ENCODE data around the gene TRAF1. TPM values are rescaled to one million over a fixed set of nuclear protein-coding genes. Genes with fewer than 3 reads are reported as not detected.

Gene TRAF1
- total and polyA plus RNA-seq, 2 donors (not counting 1 experiment from before 2014, with no cell fraction given), result 0.58 to 3.8 TPM

GRCh38 chr9:120932086-120932823 lies 5.7 kb upstream of the TRAF1 start:
- DNase-seq (ENCODE audit: low read depth in 2 of 2), result no peak
- Histone ChIP-seq H3K4me3 (replicated peaks in 1 of 4; ENCODE audit: control extremely low read depth in 1 of 4, insufficient read depth in 1 of 4, low read depth in 3 of 4, low read length in 4 of 4) (no peak overlapping the region), H3K4me2 (ENCODE audit: extremely low read depth, insufficient read depth, low read length) (peak overlapping the region; percentile 53), H3K27me3 (ENCODE audit: control insufficient read depth, insufficient read depth, low read length) (no peaks in the 10 kb centered on the region), H2AFZ (ENCODE audit: low read length) (peak overlapping the region; percentile 69), H3K27ac (ENCODE audit: insufficient read depth, low read length) (peak overlapping the region; percentile 83), H3K9me3 (ENCODE audit: control insufficient read depth, insufficient read depth, low read depth, low read length) (no peaks in the 10 kb centered on the region), H3K79me2 (ENCODE audit: control insufficient read depth, insufficient read depth, low read length) (no peaks in the 10 kb centered on the region), H3K4me1 (ENCODE audit: control insufficient read depth, extremely low read depth, insufficient read depth, low read length) (peaks cover 35% of the 10 kb centered on the region), H3K9ac (ENCODE audit: insufficient read depth, low read length) (no peak overlapping the region), H4K20me1 (ENCODE audit: control insufficient read depth, extremely low read depth, insufficient read depth, low read length) (no peaks in the 10 kb centered on the region), H3K36me3 (ENCODE audit: control insufficient read depth, insufficient read depth, low read length) (no peaks in the 10 kb centered on the region)
- TF ChIP-seq CTCF (conservative IDR thresholded peaks at IDR 0.05 in 1 of 2, IDR thresholded peaks at IDR 0.05 in 1 of 2; ENCODE audit: low read depth in 1 of 2, low read length in 2 of 2) (no peak), EZH2 (IDR thresholded peaks at IDR 0.05; ENCODE audit: low read length, missing control alignments) (no peak)

GRCh38 chr9:120931231-120932085 lies 4.9 kb upstream of the TRAF1 start:
- Histone ChIP-seq H3K36me3 (ENCODE audit: control insufficient read depth, insufficient read depth, low read length) (no peaks in the 10 kb centered on the region), H3K9me3 (ENCODE audit: control insufficient read depth, insufficient read depth, low read depth, low read length) (no peaks in the 10 kb centered on the region), H3K79me2 (ENCODE audit: control insufficient read depth, insufficient read depth, low read length) (no peaks in the 10 kb centered on the region), H3K4me3 (replicated peaks in 1 of 4; ENCODE audit: control extremely low read depth in 1 of 4, insufficient read depth in 1 of 4, low read depth in 3 of 4, low read length in 4 of 4) (no peak overlapping the region), H3K27ac (ENCODE audit: insufficient read depth, low read length) (peak overlapping the region; percentile 83), H3K4me1 (ENCODE audit: control insufficient read depth, extremely low read depth, insufficient read depth, low read length) (peaks cover 34% of the 10 kb centered on the region), H3K27me3 (ENCODE audit: control insufficient read depth, insufficient read depth, low read length) (no peaks in the 10 kb centered on the region), H4K20me1 (ENCODE audit: control insufficient read depth, extremely low read depth, insufficient read depth, low read length) (no peaks in the 10 kb centered on the region), H2AFZ (ENCODE audit: low read length) (peak overlapping the region; percentile 69), H3K9ac (ENCODE audit: insufficient read depth, low read length) (no peak overlapping the region), H3K4me2 (ENCODE audit: extremely low read depth, insufficient read depth, low read length) (peak overlapping the region; percentile 53)
- TF ChIP-seq EZH2 (IDR thresholded peaks at IDR 0.05; ENCODE audit: low read length, missing control alignments) (no peak), CTCF (conservative IDR thresholded peaks at IDR 0.05 in 1 of 2, IDR thresholded peaks at IDR 0.05 in 1 of 2; ENCODE audit: low read depth in 1 of 2, low read length in 2 of 2) (no peak)
- DNase-seq (ENCODE audit: low read depth in 2 of 2), result peak; percentile 66 to 74

- H3K4me2 ChIP-seq (ENCODE audit: extremely low read depth, insufficient read depth, low read length), result peak overlapping the region; percentile 38
- peaks cover 24% of the 10 kb centered on the region for H3K4me1 ChIP-seq (ENCODE audit: control insufficient read depth, extremely low read depth, insufficient read depth, low read length)
- peak overlapping the region; percentile 43 for H3K27ac ChIP-seq (ENCODE audit: insufficient read depth, low read length)
- H3K36me3 ChIP-seq (ENCODE audit: control insufficient read depth, insufficient read depth, low read length), result no peaks in the 10 kb centered on the region
- no peak for TF ChIP-seq EZH2 (IDR thresholded peaks at IDR 0.05; ENCODE audit: low read length, missing control alignments)
- TF ChIP-seq CTCF (conservative IDR thresholded peaks at IDR 0.05 in 1 of 2, IDR thresholded peaks at IDR 0.05 in 1 of 2; ENCODE audit: low read depth in 1 of 2, low read length in 2 of 2), result peak; percentile 5 to 7
- peak overlapping the region; percentile 28 to 64 (median 30) for H3K4me3 ChIP-seq (replicated peaks in 1 of 4; ENCODE audit: control extremely low read depth in 1 of 4, insufficient read depth in 1 of 4, low read depth in 3 of 4, low read length in 4 of 4)
- H3K9ac ChIP-seq (ENCODE audit: insufficient read depth, low read length), result peak overlapping the region; percentile 62
- H2AFZ ChIP-seq (ENCODE audit: low read length), result peak overlapping the region; percentile 59
- H3K9me3 ChIP-seq (ENCODE audit: control insufficient read depth, insufficient read depth, low read depth, low read length), result no peaks in the 10 kb centered on the region
- H3K27me3 ChIP-seq (ENCODE audit: control insufficient read depth, insufficient read depth, low read length), result no peaks in the 10 kb centered on the region
- DNase-seq (ENCODE audit: low read depth in 2 of 2), result no peak
- H4K20me1 ChIP-seq (ENCODE audit: control insufficient read depth, extremely low read depth, insufficient read depth, low read length), result no peaks in the 10 kb centered on the region
- no peaks in the 10 kb centered on the region for H3K79me2 ChIP-seq (ENCODE audit: control insufficient read depth, insufficient read depth, low read length)
Observed at GRCh38 chr9:120929229-120929791, 2.7 kb upstream of the TRAF1 start.
